CD4-positive, alpha-beta T cell (primary cell): ENCODE results near the gene WDR38. TPM values are rescaled to one million over a fixed set of nuclear protein-coding genes. Genes with fewer than 3 reads are reported as not detected.
A peak's percentile ranks its signal among the peaks of the same experiment; 100 is the strongest.

Experiments
- ATAC-seq: fragments of 200-7000 bp; cut with Tn5 transposase; one replicate; pipeline ENCODE4 v1.10.0; 2022; ENCODE audit warnings: mild to moderate bottlenecking; ENCODE audit not compliant: poor library complexity
- CTCF ChIA-PET: fragments of 350-600 bp; sonication (Branson Sonifier 250); formaldehyde crosslinking; loops from one replicate; lab custom pipeline; 2021; ENCODE audit warnings: antibody characterized with exemption, inconsistent platforms; lab: Charles Lee
- POLR2A ChIA-PET: fragments of 350-600 bp; sonication (Branson Sonifier 250); formaldehyde crosslinking; loops from one replicate; lab custom pipeline; 2021; ENCODE audit warnings: antibody characterized with exemption, inconsistent platforms; lab: Charles Lee
- DNase-seq, 14 experiments: peaks; one replicate each; pipeline ENCODE4 v3.0.0-alpha.2; 2013 to 2020; ENCODE audit warnings: mixed read lengths in 2 of 14
- H3K27ac ChIP-seq, 2 donors: one replicate each; pipeline versions ENCODE4 v1.5.1 to v1.7.0; 2013; ENCODE audit warnings: low read length in 2 of 2, low read depth in 1 of 2, mild to moderate bottlenecking in 1 of 2
- H3K27me3 ChIP-seq, 2 experiments: 1 replicate in 1 of 2; 2 replicates in 1 of 2; pipeline versions ENCODE4 v1.6.1 to v1.7.0; 2013; ENCODE audit warnings: low read length in 2 of 2, control low read depth in 1 of 2, mild to moderate bottlenecking in 1 of 2, moderate library complexity in 1 of 2; ENCODE audit not compliant: insufficient read depth in 2 of 2, control insufficient read depth in 1 of 2
- H3K36me3 ChIP-seq: one replicate; pipeline ENCODE4 v1.6.1; 2013; ENCODE audit warnings: low read length, control low read depth; ENCODE audit not compliant: insufficient read depth
- H3K4me1 ChIP-seq: one replicate; pipeline ENCODE4 v1.6.1; 2013; ENCODE audit warnings: low read length, control low read depth; ENCODE audit not compliant: insufficient read depth
- H3K4me3 ChIP-seq: one replicate; pipeline ENCODE4 v1.5.1; 2013; ENCODE audit warnings: mild to moderate bottlenecking, low read length, moderate library complexity
- H3K9me3 ChIP-seq, 2 experiments: 1 replicate in 1 of 2; 2 replicates in 1 of 2; pipeline versions ENCODE4 v1.6.1 to v1.7.0; 2013; ENCODE audit warnings: low read length in 2 of 2, mild to moderate bottlenecking in 2 of 2, control low read depth in 1 of 2, moderate library complexity in 1 of 2; ENCODE audit not compliant: control insufficient read depth in 1 of 2, insufficient read depth in 1 of 2
- H3K27ac Mint-ChIP-seq: one replicate; pipeline ENCODE4 v1.8.0; 2020; ENCODE audit warnings: mixed read lengths
- H3K27me3 Mint-ChIP-seq: one replicate; pipeline ENCODE4 v1.8.0; 2021; ENCODE audit warnings: mixed read lengths
- H3K36me3 Mint-ChIP-seq: one replicate; pipeline ENCODE4 v1.8.0; 2021; ENCODE audit warnings: low read depth, mixed read lengths
- H3K4me1 Mint-ChIP-seq: one replicate; pipeline ENCODE4 v1.8.0; 2021; ENCODE audit warnings: low read depth, mixed read lengths
- H3K4me3 Mint-ChIP-seq: one replicate; pipeline ENCODE4 v1.8.0; 2020; ENCODE audit warnings: mild to moderate bottlenecking, mixed read lengths
- H3K9me3 Mint-ChIP-seq: one replicate; pipeline ENCODE4 v1.8.0; 2020; ENCODE audit warnings: mixed read lengths
- CTCF ChIP-seq: fragments of 200-600 bp; IDR thresholded peaks from one replicate; pipeline ENCODE4 v1.8.0; 2022; ENCODE audit warnings: antibody characterized with exemption, mild to moderate bottlenecking
- intact Hi-C, 2 experiments: fragments of 100-400 bp; cut with DNase I in 1 of 2; cut with micrococcal nuclease in 1 of 2; formaldehyde crosslinking; loops; one replicate each; pipeline versions ENCODE4 v1.15.1 to v1.9.0; 2023 to 2025; cut with DNase I, micrococcal nuclease
- total RNA-seq, 174 experiments: library from RNA in 2 of 174; stranded (reverse) in 2 of 174; gene quantifications; one replicate each; pipeline ENCODE4 v1.2.3 and lab custom pipeline; 2021 to 2026

Gene WDR38
- total RNA-seq, 2 experiments from 2014 or later = not detected

- Histone ChIP-seq H3K36me3 (peaks cover 45% of the 10 kb centered on the region), H3K27me3 (no peaks in the 10 kb centered on the region), H3K9me3 (peaks cover 0 to 3% of the 10 kb centered on the region in 2 experiments), H3K4me3 (peak within 1 kb of the TSS; percentile 89), H3K27ac (peak within 1 kb of the TSS; percentile 89 to 92), H3K4me1 (peaks cover 46% of the 10 kb centered on the region)
- H3K27me3 Mint-ChIP-seq = no peaks in the 10 kb centered on the region
- DNase-seq (peak; percentile 91 to 98 (median 95)), ATAC-seq (peak; percentile 92)
- peak within 1 kb of the TSS; percentile 96 for H3K4me3 Mint-ChIP-seq
- peaks cover 53% of the 10 kb centered on the region for H3K36me3 Mint-ChIP-seq
- peaks cover 38% of the 10 kb centered on the region for H3K4me1 Mint-ChIP-seq
- intact Hi-C loops = loop anchor here (1.0 to 10.0 kb wide), 5 partner anchors 81 to 383 kb away; partner anchors contain the start of genes GOLGA1 (in 1 of the 2), HSPA5 (in 1 of the 2), NR6A1 (in 1 of the 2) and SCAI (in 1 of the 2)
- POLR2A ChIA-PET = interaction anchor here (0.6 to 2.9 kb wide), 19 partner anchors 7 to 400 kb away, joined by 3 to 21 read pairs (median 4); partner anchors contain the start of genes GAPVD1, GOLGA1, HSPA5 and NR6A1
- CTCF ChIA-PET = interaction anchor here (0.6 to 2.4 kb wide), 8 partner anchors 9 to 1544 kb away, joined by 3 to 33 read pairs (median 6); partner anchors contain the start of genes NR6A1 and WDR38
- H3K9me3 Mint-ChIP-seq = no peaks in the 10 kb centered on the region
- H3K27ac Mint-ChIP-seq = peak within 1 kb of the TSS; percentile 92
- peak; percentile 23 for TF ChIP-seq CTCF
Observed at GRCh38 chr9:124861342-124862229, 8.3 kb downstream of the WDR38 start, which contains the start of the genes ARPC5L and RPL35. TSS of gene ARPC5L (plus strand) at chr9:124862130. CDS start at chr9:124869291, 7,161 bp downstream. TSS of gene RPL35 (minus strand) at chr9:124861957. CDS start at chr9:124861912, 45 bp downstream.

GRCh38 chr9:124863371-124863871 is 10.2 kb downstream of the WDR38 start:
- Histone ChIP-seq H3K4me1 (peaks cover 55% of the 10 kb centered on the region), H3K36me3 (peaks cover 29% of the 10 kb centered on the region), H3K9me3 (no peaks in the 10 kb centered on the region), H3K27me3 (no peaks in the 10 kb centered on the region), H3K4me3 (no peak overlapping the region), H3K27ac (no peak overlapping the region)
- Mint-ChIP-seq H3K27ac (peak overlapping the region; percentile 59), H3K4me1 (peaks cover 48% of the 10 kb centered on the region), H3K36me3 (peaks cover 40% of the 10 kb centered on the region), H3K9me3 (no peaks in the 10 kb centered on the region), H3K27me3 (no peaks in the 10 kb centered on the region), H3K4me3 (peak overlapping the region; percentile 70)
- no peak for TF ChIP-seq CTCF
- intact Hi-C loops = loop anchor here (5.0 to 10.0 kb wide), 4 partner anchors 79 to 381 kb away; partner anchors contain the start of genes GOLGA1 (in 1 of the 2), HSPA5 (in 1 of the 2) and SCAI (in 1 of the 2)
- ChIA-PET CTCF (no interaction called here), POLR2A (interaction anchor here (2.5 kb wide), 1 partner anchor 11 kb away, joined by 20 read pairs; the partner anchor contains the start of gene WDR38)
- no peak for ATAC-seq
- DNase-seq = no peak
